HG03342 (cell line): ENCODE data around the gene ITGA11.

Experiments used
- ATAC-seq: cut with Tn5 transposase; IDR thresholded peaks from one replicate; pipeline ENCODE4 v1.9.1; 2021; ENCODE audit warnings: mild to moderate bottlenecking, moderate library complexity; ENCODE audit not compliant: unreplicated experiment

The ITGA11 gene

GRCh38 chr15:68413363-68414205 lies 18.4 kb downstream of the ITGA11 start:
- ATAC-seq: no peak

GRCh38 chr15:68412218-68412617 lies 19.7 kb downstream of the ITGA11 start:
- no peak for ATAC-seq

- no peak for ATAC-seq
These were observed 20.2 kb downstream of the ITGA11 start for GRCh38 chr15:68411735-68412134.

- ATAC-seq: no peak
These were observed 20.7 kb downstream of the ITGA11 start for GRCh38 chr15:68411343-68411675.

- ATAC-seq: no peak
These were observed 21.3 kb downstream of the ITGA11 start for GRCh38 chr15:68410466-68411342.

GRCh38 chr15:68409736-68410370 lies 22.1 kb downstream of the ITGA11 start:
- ATAC-seq: no peak

GRCh38 chr15:68408971-68409370 lies 23.0 kb downstream of the ITGA11 start:
- no peak for ATAC-seq

GRCh38 chr15:68407886-68408881 lies 23.8 kb downstream of the ITGA11 start:
- ATAC-seq: no peak

GRCh38 chr15:68407141-68407885 lies 24.6 kb downstream of the ITGA11 start:
- ATAC-seq: no peak

- no peak for ATAC-seq
These were observed 26.3 kb downstream of the ITGA11 start for GRCh38 chr15:68405378-68406250.

GRCh38 chr15:68404056-68404798 lies 27.7 kb downstream of the ITGA11 start:
- no peak for ATAC-seq

- no peak for ATAC-seq
These were observed 28.6 kb downstream of the ITGA11 start for GRCh38 chr15:68403161-68403941.

GRCh38 chr15:68402432-68403160 lies 29.4 kb downstream of the ITGA11 start:
- no peak for ATAC-seq

- no peak for ATAC-seq
These were observed 30.2 kb downstream of the ITGA11 start for GRCh38 chr15:68401496-68402431.

- ATAC-seq: no peak
These were observed 31.9 kb downstream of the ITGA11 start for GRCh38 chr15:68400066-68400456.
